Endothelial cell of umbilical vein (primary cell): Measurements from ENCODE around the gene CRTAP. TPM values are rescaled to one million over a fixed set of nuclear protein-coding genes. Genes with fewer than 3 reads are reported as not detected.

ENCODE experiments used
- BruUV-seq: library from RNA; stranded (reverse); fragments of 400-500 nt; replicated peaks from 2 replicates; lab custom pipeline; 2021; lab: Mats Ljungman, UMichigan
- CTCF ChIA-PET: fragments of 300-600, 350-600 bp; sonication (Branson Sonifier 250); formaldehyde crosslinking; loops from one replicate; lab custom pipeline; 2021; ENCODE audit warnings: antibody characterized with exemption, inconsistent platforms; lab: Charles Lee
- POLR2A ChIA-PET: fragments of 300-600, 350-600 bp; sonication (Branson Sonifier 250); formaldehyde crosslinking; loops from one replicate; lab custom pipeline; 2021; ENCODE audit warnings: antibody characterized with exemption, inconsistent platforms; lab: Charles Lee
- DNase-seq: peaks from one replicate; pipeline ENCODE4 v3.0.0-alpha.2; 2011; ENCODE audit warnings: low read depth, low spot score
- FAIRE-seq: peaks from 2 replicates; lab custom pipeline; 2011; peaks lifted over from hg19 to GRCh38; lab: Jason Lieb, UNC
- H2AFZ ChIP-seq: 2 replicates; pipeline ENCODE4 v1.6.0; 2012; ENCODE audit warnings: low read depth, low read length, control low read depth, inconsistent platforms
- H3K27ac ChIP-seq: 2 replicates; pipeline ENCODE4 v1.5.1; 2011; ENCODE audit warnings: low read depth, mild to moderate bottlenecking, control low read depth, low read length, moderate library complexity; ENCODE audit not compliant: insufficient read depth
- H3K27me3 ChIP-seq, 2 experiments: 2 replicates each; pipeline versions ENCODE4 v1.6.0 to v1.6.1; 2011; ENCODE audit warnings: low read length in 2 of 2, mixed read lengths in 1 of 2; ENCODE audit not compliant: control insufficient read depth in 2 of 2, insufficient read depth in 2 of 2
- H3K36me3 ChIP-seq, 2 experiments: 2 replicates in 1 of 2; 3 replicates in 1 of 2; pipeline ENCODE4 v1.5.1; 2011; ENCODE audit warnings: low read length in 2 of 2, mild to moderate bottlenecking in 1 of 2, moderate library complexity in 1 of 2; ENCODE audit not compliant: control insufficient read depth in 2 of 2, insufficient read depth in 2 of 2; ENCODE audit errors: extremely low read depth in 1 of 2
- H3K4me1 ChIP-seq: 3 replicates; pipeline ENCODE4 v1.5.1; 2011; ENCODE audit warnings: mild to moderate bottlenecking, low read length; ENCODE audit not compliant: control insufficient read depth, insufficient read depth; ENCODE audit errors: extremely low read depth
- H3K4me2 ChIP-seq: 2 replicates; pipeline ENCODE4 v1.6.1; 2011; ENCODE audit warnings: low read length, control low read depth, mixed read lengths; ENCODE audit not compliant: insufficient read depth
- H3K4me3 ChIP-seq, 3 experiments: fragments of 200-600 bp in 1 of 3; sonication (generic), shearing (Covaris generic) in 1 of 3; replicated peaks in 1 of 3; 2 replicates each; pipeline ENCODE4 v1.5.1; 2011 to 2016; ENCODE audit warnings: control low read depth in 3 of 3, low read length in 3 of 3, mild to moderate bottlenecking in 2 of 3, inconsistent platforms in 1 of 3, low read depth in 1 of 3, moderate library complexity in 1 of 3; ENCODE audit not compliant: insufficient read depth in 1 of 3
- H3K79me2 ChIP-seq: 2 replicates; pipeline ENCODE4 v1.6.0; 2012; ENCODE audit warnings: low read length, inconsistent platforms; ENCODE audit not compliant: control insufficient read depth, insufficient read depth
- H3K9ac ChIP-seq: replicated peaks from 2 replicates; pipeline ENCODE3; 2011; ENCODE audit warnings: low read length, control low read depth; ENCODE audit not compliant: insufficient read depth; ENCODE audit errors: extremely low read depth
- H3K9me1 ChIP-seq: replicated peaks from 3 replicates; pipeline ENCODE4 v1.6.0; 2011; ENCODE audit warnings: mild to moderate bottlenecking, low read length; ENCODE audit not compliant: control insufficient read depth, insufficient read depth; ENCODE audit errors: extremely low read depth
- H3K9me3 ChIP-seq: replicated peaks from 2 replicates; pipeline ENCODE4 v1.5.1; 2012; ENCODE audit warnings: low read length, inconsistent platforms; ENCODE audit not compliant: control insufficient read depth, insufficient read depth
- H4K20me1 ChIP-seq: replicated peaks from 2 replicates; pipeline ENCODE3; 2011; ENCODE audit warnings: mild to moderate bottlenecking, low read length; ENCODE audit not compliant: control insufficient read depth, insufficient read depth; ENCODE audit errors: extremely low read depth
- EZH2 ChIP-seq: IDR thresholded peaks from 2 replicates; pipeline ENCODE4 v1.6.1; 2012; ENCODE audit warnings: borderline replicate concordance, low read depth, mild to moderate bottlenecking, moderate library complexity, low read length, inconsistent platforms; ENCODE audit not compliant: severe bottlenecking
- FOS ChIP-seq: IDR thresholded peaks from 2 replicates; pipeline ENCODE4 v1.6.1; 2011; ENCODE audit warnings: mild to moderate bottlenecking, low read length, moderate library complexity, borderline replicate concordance; ENCODE audit not compliant: insufficient read depth
- GATA2 ChIP-seq: IDR thresholded peaks from 2 replicates; pipeline ENCODE4 v1.7.0; 2011; ENCODE audit warnings: low read depth, mild to moderate bottlenecking, moderate library complexity, mixed read lengths, low read length; ENCODE audit not compliant: insufficient read length, insufficient read depth
- JUN ChIP-seq: IDR thresholded peaks from 2 replicates; pipeline ENCODE4 v1.6.1; 2011; ENCODE audit warnings: borderline replicate concordance, low read depth; ENCODE audit not compliant: insufficient read length, insufficient read depth
- MYC ChIP-seq: IDR thresholded peaks from one replicate; pipeline ENCODE4 v1.6.1; 2011; ENCODE audit warnings: mild to moderate bottlenecking, low read depth, low read length
- POLR2A ChIP-seq: IDR thresholded peaks from 2 replicates; pipeline ENCODE4 v1.6.1; 2012; ENCODE audit warnings: low read depth, mild to moderate bottlenecking, control low read depth, low read length
- POLR2AphosphoS5 ChIP-seq: IDR thresholded peaks from 2 replicates; pipeline ENCODE4 v1.6.1; 2012; ENCODE audit warnings: low read depth, mild to moderate bottlenecking, control low read depth, low read length, moderate library complexity; ENCODE audit not compliant: insufficient read depth
- dilution Hi-C: fragments of 300-500 bp; cut with MboI; formaldehyde crosslinking; loops from one replicate; pipeline ENCODE4 v1.15.0; 2019; ENCODE audit warnings: low sequenced_read_pairs; ENCODE audit not compliant: extremely low pct_ligation_motif_present
- intact Hi-C: fragments of 100-400 bp; cut with micrococcal nuclease; formaldehyde crosslinking; loops from one replicate; pipeline ENCODE4 v1.10.0; 2022
- polyA plus RNA-seq, 4 experiments: library from polyadenylated mRNA; depleted of rRNA in 3 of 4; stranded (reverse) in 3 of 4; unstranded in 1 of 4; fragments of >200 nt; gene quantifications; 2 replicates each; pipeline versions ENCODE4 v1.2.1 to v1.2.3, GENCODE V29; 2011 to 2012; ENCODE audit warnings: missing spikeins in 1 of 4
- total RNA-seq: library from RNA; stranded (reverse); gene quantifications from 2 replicates; pipeline ENCODE4 v1.2.3, GENCODE V29; 2021
- TF ChIP-seq, protein P1 (sequence below), 2 donors: IDR thresholded peaks; 1 replicate in 1 of 2; 2 replicates in 1 of 2; pipeline ENCODE4 v1.5.1; 2011; ENCODE audit warnings: low read length in 2 of 2, mild to moderate bottlenecking in 2 of 2, moderate library complexity in 2 of 2, control low read depth in 1 of 2, inconsistent platforms in 1 of 2, low read depth in 1 of 2; ENCODE audit not compliant: insufficient read depth in 1 of 2; ENCODE audit errors: extremely low read depth in 1 of 2
- TF ChIP-seq, protein P2 (sequence below): IDR thresholded peaks from 2 replicates; pipeline ENCODE4 v1.6.1; 2011; ENCODE audit not compliant: insufficient read depth, insufficient read length

CRTAP gene
- total and polyA plus RNA-seq, 2 donors (not counting 3 experiments of a cell fraction or from before 2014, with no cell fraction given), result 204 to 213 TPM

GRCh38 chr3:33167716-33168336 is 54.0 kb downstream of the CRTAP start:
- FAIRE-seq, result no peak

More at GRCh38 chr3:33167716-33168336, 54.0 kb downstream of the CRTAP start:
- intact Hi-C loops, result no loop called here
- Histone ChIP-seq H2AFZ (no peak overlapping the region), H3K9me3 (no peaks in the 10 kb centered on the region), H3K4me2 (no peak overlapping the region), H4K20me1 (no peaks in the 10 kb centered on the region), H3K4me3 (no peak overlapping the region), H3K9ac (no peak overlapping the region), H3K9me1 (no peaks in the 10 kb centered on the region), H3K27ac (no peak overlapping the region), H3K4me1 (no peaks in the 10 kb centered on the region), H3K36me3 (no peaks in the 10 kb centered on the region), H3K27me3 (no peaks in the 10 kb centered on the region), H3K79me2 (no peaks in the 10 kb centered on the region)
- dilution Hi-C loops, result no loop called here
- TF ChIP-seq JUN (no peak), POLR2A (no peak), EZH2 (no peak), MYC (no peak), GATA2 (no peak), FOS (no peak), POLR2AphosphoS5 (no peak)
- TF ChIP-seq, protein P1, sequence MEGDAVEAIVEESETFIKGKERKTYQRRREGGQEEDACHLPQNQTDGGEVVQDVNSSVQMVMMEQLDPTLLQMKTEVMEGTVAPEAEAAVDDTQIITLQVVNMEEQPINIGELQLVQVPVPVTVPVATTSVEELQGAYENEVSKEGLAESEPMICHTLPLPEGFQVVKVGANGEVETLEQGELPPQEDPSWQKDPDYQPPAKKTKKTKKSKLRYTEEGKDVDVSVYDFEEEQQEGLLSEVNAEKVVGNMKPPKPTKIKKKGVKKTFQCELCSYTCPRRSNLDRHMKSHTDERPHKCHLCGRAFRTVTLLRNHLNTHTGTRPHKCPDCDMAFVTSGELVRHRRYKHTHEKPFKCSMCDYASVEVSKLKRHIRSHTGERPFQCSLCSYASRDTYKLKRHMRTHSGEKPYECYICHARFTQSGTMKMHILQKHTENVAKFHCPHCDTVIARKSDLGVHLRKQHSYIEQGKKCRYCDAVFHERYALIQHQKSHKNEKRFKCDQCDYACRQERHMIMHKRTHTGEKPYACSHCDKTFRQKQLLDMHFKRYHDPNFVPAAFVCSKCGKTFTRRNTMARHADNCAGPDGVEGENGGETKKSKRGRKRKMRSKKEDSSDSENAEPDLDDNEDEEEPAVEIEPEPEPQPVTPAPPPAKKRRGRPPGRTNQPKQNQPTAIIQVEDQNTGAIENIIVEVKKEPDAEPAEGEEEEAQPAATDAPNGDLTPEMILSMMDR (IDR thresholded peaks at IDR 0.05; ENCODE audit: extremely low read depth in 1 of 2, insufficient read depth in 1 of 2, low read depth in 1 of 2, low read length in 2 of 2), result no peak
- TF ChIP-seq, protein P2, sequence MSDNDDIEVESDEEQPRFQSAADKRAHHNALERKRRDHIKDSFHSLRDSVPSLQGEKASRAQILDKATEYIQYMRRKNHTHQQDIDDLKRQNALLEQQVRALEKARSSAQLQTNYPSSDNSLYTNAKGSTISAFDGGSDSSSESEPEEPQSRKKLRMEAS, result no peak
- peak; percentile 38 for DNase-seq
- ChIA-PET POLR2A (no interaction called here), CTCF (interaction anchor here (0.7 to 2.1 kb wide), 4 partner anchors 31 to 205 kb away, joined by 3 to 11 read pairs (median 4); no protein-coding TSS in a partner anchor)
- no TSS peak for BruUV-seq
